Measurements from ENCODE around the gene KIF12. TPM values are rescaled to one million over a fixed set of nuclear protein-coding genes. Genes with fewer than 3 reads are reported as not detected.

The KIF12 gene
- total and polyA plus RNA-seq, 2 of the 13 experiments (the other 11 are each of a cell fraction or from before 2014, with no cell fraction given), result 1.8 to 12.5 TPM

DNA sequence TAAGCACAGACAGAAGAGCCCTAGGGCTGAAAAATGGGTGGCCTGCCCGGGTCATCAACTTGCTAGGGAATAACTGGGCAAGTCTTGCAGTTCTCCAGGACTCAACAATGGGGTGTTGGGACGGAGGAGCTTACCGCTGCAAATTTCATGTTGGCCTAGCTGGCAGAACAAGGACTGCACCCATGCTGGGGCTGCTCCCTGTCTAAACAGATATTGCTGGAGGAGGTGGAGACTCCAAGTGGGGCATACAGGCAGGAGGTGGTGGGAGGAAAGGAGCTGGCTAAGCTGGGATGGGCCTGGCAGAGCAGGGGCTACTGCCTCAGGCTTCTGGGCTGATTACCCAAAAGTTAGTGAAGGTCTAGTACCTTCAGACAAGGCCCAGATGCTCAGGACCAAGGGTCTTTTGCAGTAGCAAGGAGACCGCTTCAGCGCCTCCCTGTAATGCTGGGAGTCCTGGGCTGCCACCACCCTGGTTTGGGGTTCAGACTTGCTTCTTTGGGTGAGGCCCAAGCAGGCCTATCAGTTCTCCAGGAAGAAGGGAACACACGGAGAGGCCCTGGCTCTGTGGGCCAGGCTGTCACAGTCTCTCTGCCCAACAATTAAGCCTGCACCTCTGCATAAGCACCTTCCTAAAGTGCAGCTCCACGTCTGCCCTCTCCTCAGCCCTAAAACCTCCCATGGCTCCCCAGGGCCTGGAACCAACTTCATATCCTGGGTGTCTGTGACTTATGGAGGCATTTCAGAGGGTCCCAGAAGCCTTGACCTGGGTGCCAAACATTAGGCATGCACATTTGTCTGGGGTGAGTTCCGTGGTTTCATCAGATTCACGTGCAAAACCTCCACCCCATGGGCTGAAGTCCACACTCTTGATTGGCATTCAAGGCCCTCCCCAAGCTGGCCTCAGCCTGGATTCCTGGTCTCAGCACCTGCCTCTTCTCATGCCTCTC, 24.2 kb upstream of the KIF12 start (continued):
- TF ChIP-seq, protein P1, sequence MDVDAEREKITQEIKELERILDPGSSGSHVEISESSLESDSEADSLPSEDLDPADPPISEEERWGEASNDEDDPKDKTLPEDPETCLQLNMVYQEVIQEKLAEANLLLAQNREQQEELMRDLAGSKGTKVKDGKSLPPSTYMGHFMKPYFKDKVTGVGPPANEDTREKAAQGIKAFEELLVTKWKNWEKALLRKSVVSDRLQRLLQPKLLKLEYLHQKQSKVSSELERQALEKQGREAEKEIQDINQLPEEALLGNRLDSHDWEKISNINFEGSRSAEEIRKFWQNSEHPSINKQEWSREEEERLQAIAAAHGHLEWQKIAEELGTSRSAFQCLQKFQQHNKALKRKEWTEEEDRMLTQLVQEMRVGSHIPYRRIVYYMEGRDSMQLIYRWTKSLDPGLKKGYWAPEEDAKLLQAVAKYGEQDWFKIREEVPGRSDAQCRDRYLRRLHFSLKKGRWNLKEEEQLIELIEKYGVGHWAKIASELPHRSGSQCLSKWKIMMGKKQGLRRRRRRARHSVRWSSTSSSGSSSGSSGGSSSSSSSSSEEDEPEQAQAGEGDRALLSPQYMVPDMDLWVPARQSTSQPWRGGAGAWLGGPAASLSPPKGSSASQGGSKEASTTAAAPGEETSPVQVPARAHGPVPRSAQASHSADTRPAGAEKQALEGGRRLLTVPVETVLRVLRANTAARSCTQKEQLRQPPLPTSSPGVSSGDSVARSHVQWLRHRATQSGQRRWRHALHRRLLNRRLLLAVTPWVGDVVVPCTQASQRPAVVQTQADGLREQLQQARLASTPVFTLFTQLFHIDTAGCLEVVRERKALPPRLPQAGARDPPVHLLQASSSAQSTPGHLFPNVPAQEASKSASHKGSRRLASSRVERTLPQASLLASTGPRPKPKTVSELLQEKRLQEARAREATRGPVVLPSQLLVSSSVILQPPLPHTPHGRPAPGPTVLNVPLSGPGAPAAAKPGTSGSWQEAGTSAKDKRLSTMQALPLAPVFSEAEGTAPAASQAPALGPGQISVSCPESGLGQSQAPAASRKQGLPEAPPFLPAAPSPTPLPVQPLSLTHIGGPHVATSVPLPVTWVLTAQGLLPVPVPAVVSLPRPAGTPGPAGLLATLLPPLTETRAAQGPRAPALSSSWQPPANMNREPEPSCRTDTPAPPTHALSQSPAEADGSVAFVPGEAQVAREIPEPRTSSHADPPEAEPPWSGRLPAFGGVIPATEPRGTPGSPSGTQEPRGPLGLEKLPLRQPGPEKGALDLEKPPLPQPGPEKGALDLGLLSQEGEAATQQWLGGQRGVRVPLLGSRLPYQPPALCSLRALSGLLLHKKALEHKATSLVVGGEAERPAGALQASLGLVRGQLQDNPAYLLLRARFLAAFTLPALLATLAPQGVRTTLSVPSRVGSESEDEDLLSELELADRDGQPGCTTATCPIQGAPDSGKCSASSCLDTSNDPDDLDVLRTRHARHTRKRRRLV (CRISPR knock-in tag; IDR thresholded peaks at IDR 0.05), result no peak
- 0 out of 2 replicates have a peak, but pooled peaks have one; percentile 16 for TF ChIP-seq ZNF414 (CRISPR knock-in tag; IDR thresholded peaks at IDR 0.05)
- no peak for TF ChIP-seq EEA1 (CRISPR knock-in tag; IDR thresholded peaks at IDR 0.05; ENCODE audit: borderline replicate concordance)
- TF ChIP-seq MEIS1 (CRISPR knock-in tag; IDR thresholded peaks at IDR 0.05; ENCODE audit: borderline replicate concordance), result peak; percentile 72; the same call in 1 of the 2 replicates
- no peak for TF ChIP-seq ZNF567 (CRISPR knock-in tag; IDR thresholded peaks at IDR 0.05; ENCODE audit: borderline replicate concordance)
- TF ChIP-seq ZNF350 (CRISPR knock-in tag; IDR thresholded peaks at IDR 0.05; ENCODE audit: borderline replicate concordance, low read depth), result peak; percentile 52
- no peak for TF ChIP-seq JUN (CRISPR knock-in tag; IDR thresholded peaks at IDR 0.05)
- TF ChIP-seq PHF21A (CRISPR knock-in tag; IDR thresholded peaks at IDR 0.05), result 0 out of 2 replicates have a peak, but pooled peaks have one; percentile 39
- TF ChIP-seq TEAD3 (CRISPR knock-in tag; optimal IDR thresholded peaks at IDR 0.05; ENCODE audit: borderline replicate concordance), result peak; percentile 71
- TF ChIP-seq ZMYM3 (CRISPR knock-in tag; IDR thresholded peaks at IDR 0.05), result peak; percentile 96
- TF ChIP-seq ZFY (CRISPR knock-in tag; IDR thresholded peaks at IDR 0.05), result no peak
- peak; percentile 45; the same call in 1 of the 2 replicates for TF ChIP-seq ISL2 (CRISPR knock-in tag; IDR thresholded peaks at IDR 0.05)
- TF ChIP-seq, protein P2, sequence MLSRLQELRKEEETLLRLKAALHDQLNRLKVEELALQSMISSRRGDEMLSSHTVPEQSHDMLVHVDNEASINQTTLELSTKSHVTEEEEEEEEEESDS (CRISPR knock-in tag; IDR thresholded peaks at IDR 0.05; ENCODE audit: borderline replicate concordance), result no peak
- TF ChIP-seq BCL6 (CRISPR knock-in tag; IDR thresholded peaks at IDR 0.05), result peak; percentile 74
- TF ChIP-seq DNMT1 (CRISPR knock-in tag; IDR thresholded peaks at IDR 0.05), result no peak
- TF ChIP-seq, protein P3, sequence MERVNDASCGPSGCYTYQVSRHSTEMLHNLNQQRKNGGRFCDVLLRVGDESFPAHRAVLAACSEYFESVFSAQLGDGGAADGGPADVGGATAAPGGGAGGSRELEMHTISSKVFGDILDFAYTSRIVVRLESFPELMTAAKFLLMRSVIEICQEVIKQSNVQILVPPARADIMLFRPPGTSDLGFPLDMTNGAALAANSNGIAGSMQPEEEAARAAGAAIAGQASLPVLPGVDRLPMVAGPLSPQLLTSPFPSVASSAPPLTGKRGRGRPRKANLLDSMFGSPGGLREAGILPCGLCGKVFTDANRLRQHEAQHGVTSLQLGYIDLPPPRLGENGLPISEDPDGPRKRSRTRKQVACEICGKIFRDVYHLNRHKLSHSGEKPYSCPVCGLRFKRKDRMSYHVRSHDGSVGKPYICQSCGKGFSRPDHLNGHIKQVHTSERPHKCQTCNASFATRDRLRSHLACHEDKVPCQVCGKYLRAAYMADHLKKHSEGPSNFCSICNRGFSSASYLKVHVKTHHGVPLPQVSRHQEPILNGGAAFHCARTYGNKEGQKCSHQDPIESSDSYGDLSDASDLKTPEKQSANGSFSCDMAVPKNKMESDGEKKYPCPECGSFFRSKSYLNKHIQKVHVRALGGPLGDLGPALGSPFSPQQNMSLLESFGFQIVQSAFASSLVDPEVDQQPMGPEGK (CRISPR knock-in tag; IDR thresholded peaks at IDR 0.05), result peak; percentile 81
- TF ChIP-seq XBP1 (CRISPR knock-in tag; IDR thresholded peaks at IDR 0.05), result no peak
- 0 out of 2 replicates have a peak, but pooled peaks have one; percentile 11 for TF ChIP-seq ZBTB38 (CRISPR knock-in tag; IDR thresholded peaks at IDR 0.05)
- peak; percentile 89 for TF ChIP-seq ZBTB7B (CRISPR knock-in tag; IDR thresholded peaks at IDR 0.05)
- TF ChIP-seq ZNF691 (CRISPR knock-in tag; IDR thresholded peaks at IDR 0.05; ENCODE audit: borderline replicate concordance, low read depth), result no peak
